Body of pancreas (tissue), 4 donors: ENCODE data around the gene ATP1A1. TPM values are rescaled to one million over a fixed set of nuclear protein-coding genes. Genes with fewer than 3 reads are reported as not detected.

ENCODE experiments used
- ATAC-seq: fragments of 150-250 bp; one replicate; pipeline ENCODE4 v1.9.1; 2016
- DNase-seq, 4 donors: peaks; one replicate each; pipeline ENCODE4 v3.0.0-alpha.2; 2019
- H3K27ac ChIP-seq, 4 donors: fragments of 200-600 bp; sonication (generic); 1 replicate in 3 of 4; 2 replicates in 1 of 4; pipeline versions ENCODE4 v1.5.1 to v1.6.1; 2016 to 2019; ENCODE audit warnings: mild to moderate bottlenecking in 1 of 4, mixed read lengths in 1 of 4, moderate library complexity in 1 of 4
- H3K27me3 ChIP-seq, 2 donors: fragments of 200-600 bp; sonication (generic); one replicate each; pipeline ENCODE4 v1.6.0; 2016; ENCODE audit warnings: mild to moderate bottlenecking in 1 of 2
- H3K36me3 ChIP-seq, 2 donors: fragments of 200-600 bp; sonication (generic); replicated peaks in 1 of 2; 2 replicates each; pipeline ENCODE4 v1.5.1; 2016; ENCODE audit warnings: low read depth in 2 of 2; ENCODE audit not compliant: insufficient read depth in 1 of 2
- H3K4me1 ChIP-seq: fragments of 200-600 bp; sonication (generic); one replicate; pipeline ENCODE4 v1.6.0; 2016
- H3K4me3 ChIP-seq, 2 donors: fragments of 200-600 bp; sonication (generic); 1 replicate in 1 of 2; 2 replicates in 1 of 2; pipeline ENCODE4 v1.5.1; 2016 to 2019
- H3K9me3 ChIP-seq, 3 donors: fragments of 200-600 bp; sonication (generic); 1 replicate in 2 of 3; 2 replicates in 1 of 3; pipeline ENCODE4 v1.5.1; 2016
- CTCF ChIP-seq, 7 experiments: fragments of 450-650 bp in 4 of 7; fragments of 200-600 bp in 3 of 7; sonication (generic) in 3 of 7; IDR thresholded peaks; one replicate each; pipeline ENCODE4 v1.5.1; 2016 to 2019; ENCODE audit warnings: antibody characterized with exemption in 7 of 7
- POLR2A ChIP-seq, 3 donors: fragments of 450-650 bp; IDR thresholded peaks; one replicate each; pipeline ENCODE4 v1.6.1; 2016; ENCODE audit warnings: antibody characterized with exemption in 3 of 3, mild to moderate bottlenecking in 2 of 3
- WGBS, 2 donors: methylation state at CpG; one replicate each; pipeline ENCODE4 v1.1.5; 2017; 5-methylcytosine and 5-hydroxymethylcytosine counted together
- intact Hi-C: fragments of 100-400 bp; cut with DNase I; formaldehyde crosslinking; loops from one replicate; pipeline ENCODE4 v1.15.1; 2023
- total RNA-seq, 2 donors: library from RNA; depleted of rRNA; stranded (reverse); fragments of >200 nt; gene quantifications; one replicate each; pipeline ENCODE4 v1.1.0, GENCODE V29; 2016

Gene ATP1A1
- total RNA-seq, 2 donors from 2014 or later: 423 to 593 TPM

GRCh38 chr1:116435806-116436610 lies 63.0 kb downstream of the ATP1A1 start:
- ATAC-seq (no peak), DNase-seq (no peak)
- 75 to 77% methylated on average over 2 of the region's 2 CpGs for WGBS, 2 donors
- intact Hi-C loops: no loop called here
- Histone ChIP-seq H3K4me1 (peaks cover 5% of the 10 kb centered on the region), H3K36me3 (no peaks in the 10 kb centered on the region), H3K4me3 (no peak overlapping the region), H3K27ac (no peak overlapping the region), H3K27me3 (no peaks in the 10 kb centered on the region), H3K9me3 (no peaks in the 10 kb centered on the region)
- TF ChIP-seq POLR2A (IDR thresholded peaks at IDR 0.05): no peak
- no peak for TF ChIP-seq CTCF (IDR thresholded peaks at IDR 0.05)

DNA sequence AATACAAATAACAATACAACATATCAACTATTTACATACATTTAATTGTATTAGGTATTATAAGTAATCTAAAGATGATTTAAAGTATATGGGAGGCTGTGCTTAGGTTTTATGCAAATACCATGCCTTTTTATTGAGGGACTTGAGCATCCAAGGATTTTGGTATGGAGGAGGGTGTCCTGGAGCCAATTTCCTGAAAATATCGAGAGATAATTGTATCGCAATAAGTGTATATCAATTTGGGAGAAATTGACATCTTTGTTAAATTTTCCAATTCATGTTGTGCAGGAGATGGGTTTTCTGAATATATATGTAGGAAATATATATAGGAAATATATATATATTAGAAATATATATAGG lies 63.5 kb downstream of the ATP1A1 start:
- 91 to 93% methylated on average over 2 of the region's 2 CpGs for WGBS, 2 donors
- intact Hi-C loops: no loop called here
- H3K27me3 ChIP-seq: no peaks in the 10 kb centered on the region

GRCh38 chr1:116439701-116440100 lies 66.7 kb downstream of the ATP1A1 start:
- Histone ChIP-seq H3K36me3 (no peaks in the 10 kb centered on the region), H3K27ac (no peak overlapping the region), H3K4me3 (no peak overlapping the region), H3K27me3 (no peaks in the 10 kb centered on the region), H3K9me3 (no peaks in the 10 kb centered on the region), H3K4me1 (no peaks in the 10 kb centered on the region)
- DNase-seq: no peak
- intact Hi-C loops: no loop called here
- TF ChIP-seq CTCF (IDR thresholded peaks at IDR 0.05): no peak
- TF ChIP-seq POLR2A (IDR thresholded peaks at IDR 0.05): no peak
- ATAC-seq: no peak
- WGBS, 2 donors: 80 to 96% methylated on average over 1 of the region's 1 CpG

More for the DNA sequence above, 63.5 kb downstream of the ATP1A1 start:
- ATAC-seq: no peak
- no peak for DNase-seq
- Histone ChIP-seq H3K4me1 (peaks cover 5% of the 10 kb centered on the region), H3K4me3 (no peak overlapping the region), H3K9me3 (no peaks in the 10 kb centered on the region), H3K36me3 (no peaks in the 10 kb centered on the region), H3K27ac (no peak overlapping the region)
- TF ChIP-seq CTCF (IDR thresholded peaks at IDR 0.05) (no peak), POLR2A (IDR thresholded peaks at IDR 0.05) (no peak)

GRCh38 chr1:116440731-116441130 lies 67.7 kb downstream of the ATP1A1 start:
- intact Hi-C loops: no loop called here
- TF ChIP-seq CTCF (IDR thresholded peaks at IDR 0.05): no peak
- TF ChIP-seq POLR2A (IDR thresholded peaks at IDR 0.05): no peak
- ATAC-seq (no peak), DNase-seq (no peak)
- H3K9me3 ChIP-seq: no peaks in the 10 kb centered on the region
- 90% methylated on average over 4 of the region's 4 CpGs for WGBS, 2 donors
- H3K4me3 ChIP-seq: no peak overlapping the region
- H3K4me1 ChIP-seq: no peaks in the 10 kb centered on the region
- H3K36me3 ChIP-seq: no peaks in the 10 kb centered on the region
- H3K27me3 ChIP-seq: no peaks in the 10 kb centered on the region
- H3K27ac ChIP-seq: no peak overlapping the region

- 73 to 75% methylated on average over 1 of the region's 1 CpG for WGBS, 2 donors
- ATAC-seq: no peak
- no peak for DNase-seq
- TF ChIP-seq CTCF (IDR thresholded peaks at IDR 0.05): no peak
- no peak for TF ChIP-seq POLR2A (IDR thresholded peaks at IDR 0.05)
- no peak overlapping the region for H3K27ac ChIP-seq
- no peaks in the 10 kb centered on the region for H3K9me3 ChIP-seq
- intact Hi-C loops: no loop called here
- H3K36me3 ChIP-seq: no peaks in the 10 kb centered on the region
- no peak overlapping the region for H3K4me3 ChIP-seq
- no peaks in the 10 kb centered on the region for H3K27me3 ChIP-seq
- H3K4me1 ChIP-seq: no peaks in the 10 kb centered on the region
These were observed 72.5 kb downstream of the ATP1A1 start for GRCh38 chr1:116445534-116445933.
